Smooth muscle cell of the coronary artery (primary cell): ENCODE results near the gene PRR32. TPM values are rescaled to one million over a fixed set of nuclear protein-coding genes. Genes with fewer than 3 reads are reported as not detected.

Experiments
- total RNA-seq: library from RNA; depleted of rRNA; stranded (reverse); fragments of >200 nt; gene quantifications from 2 replicates; pipeline ENCODE4 v1.2.3, GENCODE V29; 2014; ENCODE audit warnings: low replicate concordance

Gene PRR32, protein sequence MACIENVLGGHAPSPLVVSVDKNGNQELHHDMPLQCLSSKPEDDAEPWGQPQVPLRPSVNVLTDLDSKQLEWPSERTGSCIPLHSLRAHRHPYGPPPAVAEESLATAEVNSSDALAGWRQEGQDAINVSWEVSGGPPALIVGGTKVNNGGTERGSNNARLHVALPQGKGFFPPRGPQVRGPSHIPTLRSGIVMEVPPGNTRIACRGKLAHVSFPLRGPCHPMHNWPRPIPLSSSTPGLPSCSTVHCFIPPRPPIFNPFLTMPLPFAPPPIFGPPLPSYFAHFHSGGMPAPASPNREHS
- total RNA-seq: not detected in 2 replicates

DNA sequence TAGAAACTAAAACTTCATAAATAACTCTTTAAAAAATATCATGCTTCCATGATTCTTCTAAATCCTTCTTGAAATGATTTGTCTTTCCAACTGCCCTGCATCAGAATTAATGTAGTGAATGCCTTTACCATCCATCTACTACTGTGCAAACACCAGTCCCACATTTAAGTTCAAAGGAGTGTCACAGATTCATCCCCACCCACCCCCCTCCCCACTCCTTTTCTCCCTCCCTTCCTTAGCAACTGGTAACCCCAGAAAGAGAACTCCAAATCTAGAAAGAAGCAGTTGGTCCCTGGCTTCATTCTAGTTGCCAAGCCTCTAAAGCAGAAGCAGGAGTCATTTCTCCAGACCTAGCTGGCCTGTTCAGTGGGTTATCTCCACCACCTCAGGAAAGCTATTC lies at the start of gene PRR32:
TSS of gene PRR32 (plus strand) at position 301 of the 400 bp plus-strand sequence. CDS start 115 bp downstream, outside the sequence.

